Measurements from ENCODE around the gene RAB3IL1. TPM values are rescaled to one million over a fixed set of nuclear protein-coding genes. Genes with fewer than 3 reads are reported as not detected.

The RAB3IL1 gene
- total and polyA plus RNA-seq, 11 donors, result 4.7 to 22.0 (median 7.5) TPM

DNA sequence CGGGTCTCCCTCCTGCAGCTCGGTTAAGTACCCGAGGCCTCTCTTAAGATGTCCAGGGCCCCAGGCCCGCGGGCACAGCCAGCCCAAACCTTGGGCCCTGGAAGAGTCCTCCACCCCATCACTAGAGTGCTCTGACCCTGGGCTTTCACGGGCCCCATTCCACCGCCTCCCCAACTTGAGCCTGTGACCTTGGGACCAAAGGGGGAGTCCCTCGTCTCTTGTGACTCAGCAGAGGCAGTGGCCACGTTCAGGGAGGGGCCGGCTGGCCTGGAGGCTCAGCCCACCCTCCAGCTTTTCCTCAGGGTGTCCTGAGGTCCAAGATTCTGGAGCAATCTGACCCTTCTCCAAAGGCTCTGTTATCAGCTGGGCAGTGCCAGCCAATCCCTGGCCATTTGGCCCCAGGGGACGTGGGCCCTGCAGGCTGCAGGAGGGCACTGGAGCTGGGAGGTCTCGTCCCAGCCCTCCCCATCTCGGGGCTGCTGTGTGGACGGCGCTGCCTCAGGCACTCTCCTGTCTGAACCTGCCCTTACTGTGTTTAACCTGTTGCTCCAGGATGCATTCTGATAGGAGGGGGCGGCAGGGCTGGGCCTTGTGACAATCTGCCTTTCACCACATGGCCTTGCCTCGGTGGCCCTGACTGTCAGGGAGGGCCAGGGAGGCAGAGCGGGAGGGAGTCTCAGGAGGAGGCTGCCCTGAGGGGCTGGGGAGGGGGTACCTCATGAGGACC is 51.0 kb downstream of the RAB3IL1 start:
- ATAC-seq, result no peak
- intact Hi-C loops (cut with DNase I), result no loop called here
- no peak for TF ChIP-seq POLR2A (IDR thresholded peaks at IDR 0.05)
- TF ChIP-seq, protein P1, sequence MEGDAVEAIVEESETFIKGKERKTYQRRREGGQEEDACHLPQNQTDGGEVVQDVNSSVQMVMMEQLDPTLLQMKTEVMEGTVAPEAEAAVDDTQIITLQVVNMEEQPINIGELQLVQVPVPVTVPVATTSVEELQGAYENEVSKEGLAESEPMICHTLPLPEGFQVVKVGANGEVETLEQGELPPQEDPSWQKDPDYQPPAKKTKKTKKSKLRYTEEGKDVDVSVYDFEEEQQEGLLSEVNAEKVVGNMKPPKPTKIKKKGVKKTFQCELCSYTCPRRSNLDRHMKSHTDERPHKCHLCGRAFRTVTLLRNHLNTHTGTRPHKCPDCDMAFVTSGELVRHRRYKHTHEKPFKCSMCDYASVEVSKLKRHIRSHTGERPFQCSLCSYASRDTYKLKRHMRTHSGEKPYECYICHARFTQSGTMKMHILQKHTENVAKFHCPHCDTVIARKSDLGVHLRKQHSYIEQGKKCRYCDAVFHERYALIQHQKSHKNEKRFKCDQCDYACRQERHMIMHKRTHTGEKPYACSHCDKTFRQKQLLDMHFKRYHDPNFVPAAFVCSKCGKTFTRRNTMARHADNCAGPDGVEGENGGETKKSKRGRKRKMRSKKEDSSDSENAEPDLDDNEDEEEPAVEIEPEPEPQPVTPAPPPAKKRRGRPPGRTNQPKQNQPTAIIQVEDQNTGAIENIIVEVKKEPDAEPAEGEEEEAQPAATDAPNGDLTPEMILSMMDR (IDR thresholded peaks at IDR 0.05), result no peak
- H3K27me3 ChIP-seq, result no peaks in the 10 kb centered on the region
- peaks cover 0 to 36% (median 11%) of the 10 kb centered on the region in 9 donors for H3K36me3 ChIP-seq
- no peak overlapping the region for H3K4me3 ChIP-seq
- H3K27ac ChIP-seq, result no peak overlapping the region
- WGBS, 4 donors, result 79 to 94% (median 87%) methylated on average over 12 to 18 of the region's 18 CpGs
- H3K9me3 ChIP-seq, result no peaks in the 10 kb centered on the region
- no peak for DNase-seq
- H3K4me1 ChIP-seq, result peaks cover 0 to 29% (median 15%) of the 10 kb centered on the region in 12 donors

DNA sequence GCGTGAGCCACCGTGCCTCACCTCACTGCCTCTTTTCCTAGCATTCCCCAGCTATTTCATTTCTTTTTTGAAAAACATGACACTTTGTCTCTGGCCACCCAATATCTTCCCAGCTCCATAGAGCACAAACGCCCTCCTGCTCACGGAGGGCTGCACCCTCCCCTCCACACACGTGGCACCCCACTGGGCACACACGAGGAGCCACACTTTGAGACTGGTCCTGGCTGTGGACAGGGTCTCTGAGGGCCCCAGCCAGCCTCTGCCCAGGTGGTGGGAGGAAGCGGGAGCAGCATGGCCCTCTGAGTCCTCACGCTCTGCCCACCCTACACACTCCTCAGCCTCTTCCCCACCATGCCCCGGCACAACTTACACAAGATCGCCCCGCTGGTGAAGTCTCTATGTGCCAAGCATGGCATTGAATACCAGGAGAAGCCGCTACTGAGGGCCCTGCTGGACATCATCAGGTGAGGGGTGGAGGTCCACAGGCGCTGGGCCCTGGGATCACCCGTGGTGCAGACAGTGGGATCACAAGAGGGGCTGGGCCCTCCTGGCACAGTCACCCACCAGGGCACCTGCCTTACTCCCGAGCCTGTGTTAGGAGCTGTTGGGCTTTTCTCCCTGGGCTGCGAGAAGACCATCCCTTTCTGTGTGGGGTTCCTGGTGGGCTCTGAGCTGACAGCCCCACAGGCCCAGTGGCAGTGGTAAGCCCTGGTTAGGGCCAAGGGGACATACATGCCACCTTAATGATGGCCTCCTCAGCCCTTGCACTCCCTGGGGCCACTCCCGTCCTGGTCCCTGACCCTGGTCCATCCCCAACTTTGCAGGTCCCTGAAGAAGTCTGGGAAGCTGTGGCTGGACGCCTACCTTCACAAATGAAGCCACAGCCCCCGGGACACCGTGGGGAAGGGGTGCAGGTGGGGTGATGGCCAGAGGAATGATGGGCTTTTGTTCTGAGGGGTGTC is 52.3 kb downstream of the RAB3IL1 start:
- H3K4me1 ChIP-seq, result peaks cover 0 to 28% (median 12%) of the 10 kb centered on the region in 12 donors
- no peaks in the 10 kb centered on the region for H3K27me3 ChIP-seq
- ATAC-seq (no peak), DNase-seq (no peak)
- no peaks in the 10 kb centered on the region for H3K9me3 ChIP-seq
- H3K27ac ChIP-seq, result no peak overlapping the region
- H3K36me3 ChIP-seq, result peaks cover 0 to 46% (median 14%) of the 10 kb centered on the region in 9 donors
- H3K4me3 ChIP-seq, result no peak overlapping the region
- TF ChIP-seq, protein P1 (IDR thresholded peaks at IDR 0.05), result no peak
- TF ChIP-seq POLR2A (IDR thresholded peaks at IDR 0.05), result no peak
- intact Hi-C loops (cut with DNase I), result loop anchor here in 2 of 10 donors (5.0 kb wide), 2 partner anchors 48 to 53 kb away; partner anchors contain the start of gene FADS1 (in 1 of the 2)
- 90 to 96% (median 95%) methylated on average over 12 to 20 of the region's 20 CpGs for WGBS, 4 donors

DNA sequence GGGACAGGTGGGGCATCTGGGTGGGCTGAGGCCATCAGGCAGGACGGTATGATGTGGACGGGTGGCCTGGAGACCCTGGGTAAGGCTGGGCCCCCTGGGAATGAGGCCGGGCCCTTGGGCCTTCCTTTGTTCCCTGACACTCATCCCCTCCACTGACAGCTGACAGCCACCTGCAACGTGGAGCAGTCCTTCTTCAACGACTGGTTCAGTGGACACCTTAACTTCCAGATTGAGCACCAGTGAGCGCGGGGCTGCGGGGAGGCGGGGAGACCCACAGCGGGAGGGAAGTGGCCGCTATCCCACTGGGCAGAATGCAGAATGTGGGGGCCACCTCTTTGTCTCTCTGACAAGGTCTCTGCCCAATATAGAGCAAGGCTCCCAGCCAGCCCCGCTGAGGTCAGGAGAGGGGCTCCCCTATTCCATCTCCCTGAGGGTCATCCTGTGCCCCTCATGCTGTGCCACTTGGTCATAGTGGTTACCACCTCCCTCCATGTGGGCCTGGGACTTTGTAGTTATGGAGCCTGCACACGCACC is 53.8 kb downstream of the RAB3IL1 start:
- H3K36me3 ChIP-seq, result peaks cover 0 to 61% (median 23%) of the 10 kb centered on the region in 9 donors
- no peaks in the 10 kb centered on the region for H3K9me3 ChIP-seq
- H3K4me1 ChIP-seq, result peaks cover 0 to 29% (median 11%) of the 10 kb centered on the region in 12 donors
- DNase-seq (no peak), ATAC-seq (no peak)
- no peak overlapping the region for H3K4me3 ChIP-seq
- H3K27ac ChIP-seq, result no peak overlapping the region
- no peak for TF ChIP-seq POLR2A (IDR thresholded peaks at IDR 0.05)
- TF ChIP-seq, protein P1 (IDR thresholded peaks at IDR 0.05), result no peak
- H3K27me3 ChIP-seq, result no peaks in the 10 kb centered on the region
- WGBS, 4 donors, result 88 to 96% (median 92%) methylated on average over 11 to 13 of the region's 13 CpGs
- intact Hi-C loops (cut with DNase I), result loop anchor here in 2 of 10 donors (5.0 kb wide), 2 partner anchors 46 to 51 kb away; partner anchors contain the start of gene FADS1 (in 1 of the 2)

Measured in heart left ventricle (tissue), 16 donors.